K562 (cell line): ENCODE measurements around the gene EAPP.

ENCODE experiments used
- ATF4 ChIP-seq: fragments of 450-650 bp; formaldehyde crosslinking; IDR thresholded peaks from 2 replicates; pipeline ENCODE4 v1.4.0; 2022; ENCODE audit warnings: mild to moderate bottlenecking, moderate library complexity
- FOXP1 ChIP-seq: sonication (generic); formaldehyde crosslinking; IDR thresholded peaks from 2 replicates; pipeline ENCODE4 v1.8.0; 2022; ENCODE audit warnings: mild to moderate bottlenecking, missing genetic modification reagents
- HDGF ChIP-seq: fragments of 450-650 bp; IDR thresholded peaks from 2 replicates; pipeline ENCODE4 v1.6.1; 2016
- NFATC3 ChIP-seq: fragments of 450-650 bp; IDR thresholded peaks from 2 replicates; pipeline ENCODE4 v1.6.1; 2017; ENCODE audit warnings: mild to moderate bottlenecking
- POLR2A ChIP-seq: fragments of 450-650 bp; conservative IDR thresholded peaks from 2 replicates; pipeline ENCODE4 v1.6.1; 2016
- ZNF785 ChIP-seq: fragments of 250-450 bp; sonication (Bioruptor Pico); IDR thresholded peaks from 2 replicates; pipeline ENCODE4 v1.4.0; 2020; ENCODE audit warnings: mild to moderate bottlenecking

GRCh38 chr14:34470319-34470718, 69.2 kb downstream of the EAPP start:
- TF ChIP-seq POLR2A (no peak), HDGF (no peak), ATF4 (no peak), ZNF785 (no peak), NFATC3 (no peak), FOXP1 (CRISPR knock-in tag) (no peak)
